Sigmoid colon (tissue), 3 donors: ENCODE results near the gene IL6ST.

Source experiments
- POLR2A ChIP-seq, 2 donors: fragments of 450-650 bp; IDR thresholded peaks; one replicate each; pipeline ENCODE4 v1.6.1; 2016; ENCODE audit warnings: antibody characterized with exemption in 2 of 2, mild to moderate bottlenecking in 2 of 2, moderate library complexity in 2 of 2
- TF ChIP-seq, protein P1 (sequence below), 4 experiments: fragments of 450-650 bp in 3 of 4; fragments of 200-600 bp in 1 of 4; IDR thresholded peaks; one replicate each; pipeline ENCODE4 v1.5.1; 2016 to 2019; ENCODE audit warnings: antibody characterized with exemption in 4 of 4, mild to moderate bottlenecking in 3 of 4, moderate library complexity in 2 of 4

DNA sequence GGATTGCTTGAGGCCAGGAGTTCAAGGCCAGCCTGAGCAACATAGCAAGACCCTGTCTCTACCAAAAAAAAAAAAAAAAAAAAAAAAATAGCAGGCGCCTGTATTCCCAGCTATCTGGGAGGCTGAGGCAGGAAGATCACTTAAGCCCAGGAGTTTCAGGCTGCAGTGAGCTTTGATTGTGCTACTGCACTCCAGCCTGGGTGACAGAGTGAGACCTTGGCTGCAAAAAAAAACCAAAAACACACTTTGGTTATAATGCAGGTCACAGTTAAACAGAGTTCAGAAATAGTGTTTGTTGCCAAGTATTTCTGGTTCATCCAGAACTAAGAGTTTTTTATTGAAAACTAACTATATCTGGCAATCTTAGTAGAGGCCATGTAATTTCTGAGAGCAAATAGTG lies 24.1 kb upstream of the IL6ST start:
- TF ChIP-seq, protein P1, sequence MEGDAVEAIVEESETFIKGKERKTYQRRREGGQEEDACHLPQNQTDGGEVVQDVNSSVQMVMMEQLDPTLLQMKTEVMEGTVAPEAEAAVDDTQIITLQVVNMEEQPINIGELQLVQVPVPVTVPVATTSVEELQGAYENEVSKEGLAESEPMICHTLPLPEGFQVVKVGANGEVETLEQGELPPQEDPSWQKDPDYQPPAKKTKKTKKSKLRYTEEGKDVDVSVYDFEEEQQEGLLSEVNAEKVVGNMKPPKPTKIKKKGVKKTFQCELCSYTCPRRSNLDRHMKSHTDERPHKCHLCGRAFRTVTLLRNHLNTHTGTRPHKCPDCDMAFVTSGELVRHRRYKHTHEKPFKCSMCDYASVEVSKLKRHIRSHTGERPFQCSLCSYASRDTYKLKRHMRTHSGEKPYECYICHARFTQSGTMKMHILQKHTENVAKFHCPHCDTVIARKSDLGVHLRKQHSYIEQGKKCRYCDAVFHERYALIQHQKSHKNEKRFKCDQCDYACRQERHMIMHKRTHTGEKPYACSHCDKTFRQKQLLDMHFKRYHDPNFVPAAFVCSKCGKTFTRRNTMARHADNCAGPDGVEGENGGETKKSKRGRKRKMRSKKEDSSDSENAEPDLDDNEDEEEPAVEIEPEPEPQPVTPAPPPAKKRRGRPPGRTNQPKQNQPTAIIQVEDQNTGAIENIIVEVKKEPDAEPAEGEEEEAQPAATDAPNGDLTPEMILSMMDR (IDR thresholded peaks at IDR 0.05): no peak
- no peak for TF ChIP-seq POLR2A (IDR thresholded peaks at IDR 0.05)
